Activated CD4-positive, alpha-beta T cell treated with anti-CD3 and anti-CD28 coated beads, Interleukin-2, Interleukin-4, amounts not matched to agents 100 ng/mL and 50 ng/mL, durations not matched to agents 16 hours and 8 hours (primary cell): Measurements from ENCODE around the gene LAPTM5.
"Not testable (repeated sequence)": the region's sequence is repeated elsewhere in the genome, so short reads cannot be mapped to it uniquely, and the experiment has no call there.

ENCODE experiments used
- DNase-seq: peaks from one replicate; pipeline ENCODE4 v3.0.0-alpha.2; 2020; ENCODE audit warnings: low spot score

The LAPTM5 gene

GRCh38 chr1:30757352-30758120 lies at the start of gene LAPTM5:
Gene LAPTM5, minus strand, starts transcription at chr1:30757774. Its CDS starts 29 bp downstream, at chr1:30757745.
- peak; percentile 57 for DNase-seq

GRCh38 chr1:30806381-30807317 lies 49.1 kb upstream of the LAPTM5 start:
- no peak for DNase-seq

- DNase-seq, result no peak
These were observed 47.9 kb upstream of the LAPTM5 start for GRCh38 chr1:30805304-30806003.

GRCh38 chr1:30804822-30805221 lies 47.2 kb upstream of the LAPTM5 start:
- no peak for DNase-seq

- DNase-seq, result no peak
These were observed 46.8 kb upstream of the LAPTM5 start for GRCh38 chr1:30804352-30804751.

- DNase-seq, result no peak
These were observed 46.0 kb upstream of the LAPTM5 start for GRCh38 chr1:30803562-30803961.

GRCh38 chr1:30801771-30802198 lies 44.2 kb upstream of the LAPTM5 start:
- DNase-seq, result peak; percentile 78

GRCh38 chr1:30799233-30799511 lies 41.6 kb upstream of the LAPTM5 start:
- no peak for DNase-seq

- no peak for DNase-seq
These were observed 41.0 kb upstream of the LAPTM5 start for GRCh38 chr1:30798389-30799232.

- DNase-seq, result no peak
These were observed 37.5 kb upstream of the LAPTM5 start for GRCh38 chr1:30795026-30795425.

- no peak for DNase-seq
These were observed 36.7 kb upstream of the LAPTM5 start for GRCh38 chr1:30794260-30794659.

GRCh38 chr1:30793209-30793608 lies 35.6 kb upstream of the LAPTM5 start:
- DNase-seq, result no peak

- no peak for DNase-seq
These were observed 34.3 kb upstream of the LAPTM5 start for GRCh38 chr1:30791868-30792267.

- no peak for DNase-seq
These were observed 33.5 kb upstream of the LAPTM5 start for GRCh38 chr1:30790850-30791778.

- DNase-seq, result not testable (repeated sequence)
These were observed 32.6 kb upstream of the LAPTM5 start for GRCh38 chr1:30790256-30790525.

GRCh38 chr1:30789388-30790255 lies 32.0 kb upstream of the LAPTM5 start:
- no peak for DNase-seq

- DNase-seq, result no peak
These were observed 31.2 kb upstream of the LAPTM5 start for GRCh38 chr1:30788580-30789387.

- no peak for DNase-seq
These were observed 30.4 kb upstream of the LAPTM5 start for GRCh38 chr1:30787856-30788495.
